H7 (cell line): ENCODE results near the gene UTP3. TPM values are rescaled to one million over a fixed set of nuclear protein-coding genes. Genes with fewer than 3 reads are reported as not detected.

Experiments
- total RNA-seq: library from RNA; depleted of rRNA; stranded (reverse); fragments of >200 nt; shearing (Covaris generic); gene quantifications from 2 replicates; pipeline ENCODE4 v1.2.3, GENCODE V29; 2014; rRNA removed

UTP3 gene
- total RNA-seq, 1 experiment from 2014 or later, result 11.5 TPM

Other genes with a start within 250 kb of the UTP3 start
- gene MUC7, start 216.3 kb upstream of the UTP3 start, total RNA-seq, result not detected in 2 replicates
- not detected in 2 replicates for gene AMTN, start 170.0 kb upstream of the UTP3 start, total RNA-seq
- gene AMBN, start 96.3 kb upstream of the UTP3 start, total RNA-seq, result not detected in 2 replicates
- gene ENAM, start 59.8 kb upstream of the UTP3 start, total RNA-seq, result not detected in 2 replicates
- not detected in 2 replicates for gene JCHAIN, start 22.0 kb upstream of the UTP3 start, total RNA-seq
- 32.7 and 38.4 TPM in 2 replicates for gene RUFY3, start 33.4 kb downstream of the UTP3 start, total RNA-seq
- gene GRSF1, start 151.4 kb downstream of the UTP3 start, total RNA-seq, result 132 and 147 TPM in 2 replicates
- gene MOB1B, start 213.8 kb downstream of the UTP3 start, total RNA-seq, result 5.5 and 10.5 TPM in 2 replicates